Coronary artery (tissue), 2 donors: ENCODE data around the gene MAD1L1.

ENCODE experiments used
- DNase-seq: peaks from one replicate; pipeline ENCODE4 v3.0.0-alpha.2; 2017; ENCODE audit warnings: low spot score
- H3K27ac ChIP-seq, 2 donors: fragments of 200-600 bp; sonication (generic); one replicate each; pipeline ENCODE4 v1.5.1; 2016 to 2019
- H3K4me3 ChIP-seq: fragments of 200-600 bp; sonication (generic); 2 replicates; pipeline ENCODE4 v1.5.1; 2016; ENCODE audit warnings: mild to moderate bottlenecking, moderate library complexity
- TF ChIP-seq, protein P1 (sequence below): fragments of 200-600 bp; sonication (generic); IDR thresholded peaks from one replicate; pipeline ENCODE4 v1.5.1; 2019; ENCODE audit warnings: antibody characterized with exemption

Gene MAD1L1

DNA sequence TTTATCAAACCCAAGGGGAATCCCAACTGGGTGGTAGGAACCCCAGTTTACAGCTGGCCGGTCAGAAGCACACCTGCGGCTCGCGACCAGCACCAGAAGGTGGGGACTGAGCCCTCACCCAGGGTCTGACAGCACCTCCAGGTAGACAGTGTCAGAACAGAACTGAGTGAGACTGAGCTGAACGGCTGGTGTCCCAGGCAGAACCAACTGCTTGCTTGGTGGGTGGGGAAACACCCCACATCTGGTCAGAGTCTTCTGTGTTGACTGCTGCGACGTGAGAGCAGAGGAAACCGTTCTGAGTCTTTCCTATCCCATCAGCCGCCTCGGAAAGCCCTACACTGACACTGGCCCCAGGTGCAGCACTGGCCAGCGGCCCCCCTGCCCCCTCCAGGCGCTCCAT lies 160.7 kb downstream of the MAD1L1 start:
- H3K27ac ChIP-seq: no peak overlapping the region
- no peak for DNase-seq
- TF ChIP-seq, protein P1, sequence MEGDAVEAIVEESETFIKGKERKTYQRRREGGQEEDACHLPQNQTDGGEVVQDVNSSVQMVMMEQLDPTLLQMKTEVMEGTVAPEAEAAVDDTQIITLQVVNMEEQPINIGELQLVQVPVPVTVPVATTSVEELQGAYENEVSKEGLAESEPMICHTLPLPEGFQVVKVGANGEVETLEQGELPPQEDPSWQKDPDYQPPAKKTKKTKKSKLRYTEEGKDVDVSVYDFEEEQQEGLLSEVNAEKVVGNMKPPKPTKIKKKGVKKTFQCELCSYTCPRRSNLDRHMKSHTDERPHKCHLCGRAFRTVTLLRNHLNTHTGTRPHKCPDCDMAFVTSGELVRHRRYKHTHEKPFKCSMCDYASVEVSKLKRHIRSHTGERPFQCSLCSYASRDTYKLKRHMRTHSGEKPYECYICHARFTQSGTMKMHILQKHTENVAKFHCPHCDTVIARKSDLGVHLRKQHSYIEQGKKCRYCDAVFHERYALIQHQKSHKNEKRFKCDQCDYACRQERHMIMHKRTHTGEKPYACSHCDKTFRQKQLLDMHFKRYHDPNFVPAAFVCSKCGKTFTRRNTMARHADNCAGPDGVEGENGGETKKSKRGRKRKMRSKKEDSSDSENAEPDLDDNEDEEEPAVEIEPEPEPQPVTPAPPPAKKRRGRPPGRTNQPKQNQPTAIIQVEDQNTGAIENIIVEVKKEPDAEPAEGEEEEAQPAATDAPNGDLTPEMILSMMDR: no peak
- H3K4me3 ChIP-seq: no peak overlapping the region

DNA sequence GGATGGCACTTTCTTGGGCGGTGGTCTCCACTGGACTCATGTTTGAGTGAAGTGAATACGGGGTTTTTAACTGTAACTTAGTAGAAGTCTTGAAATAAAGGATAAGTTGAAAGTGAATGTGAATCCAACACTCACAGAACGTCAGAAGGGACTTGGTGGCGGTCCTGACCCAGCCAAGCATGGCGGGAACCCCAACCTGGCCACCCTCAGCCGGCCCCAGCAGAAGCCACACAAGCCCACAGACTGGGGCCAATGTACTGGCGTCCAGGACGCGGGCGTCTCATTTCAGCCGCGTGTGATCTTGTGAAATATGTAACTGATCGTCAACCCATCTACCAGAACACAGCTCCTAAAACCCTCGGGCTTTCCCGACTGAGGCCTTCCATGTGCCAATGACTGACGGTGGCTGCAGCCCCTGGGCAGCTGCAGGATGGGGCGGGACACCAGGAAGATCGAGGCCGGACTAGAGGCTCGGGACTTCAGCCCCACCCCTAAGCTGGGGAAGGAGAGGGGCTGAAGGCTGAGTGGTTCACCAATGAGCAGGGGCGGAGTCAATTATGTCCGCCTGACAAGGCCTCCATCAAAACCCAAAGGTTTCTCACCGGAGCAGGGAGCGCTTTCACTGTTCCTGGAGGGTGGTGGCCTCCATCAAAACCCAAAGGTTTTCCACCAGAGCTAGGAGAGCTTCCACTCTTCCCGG lies 161.5 kb downstream of the MAD1L1 start:
- no peak overlapping the region for H3K27ac ChIP-seq
- no peak overlapping the region for H3K4me3 ChIP-seq
- TF ChIP-seq, protein P1: no peak
- DNase-seq: no peak

- TF ChIP-seq, protein P1: no peak
- Histone ChIP-seq H3K27ac (no peak overlapping the region), H3K4me3 (no peak overlapping the region)
- no peak for DNase-seq
Measured at GRCh38 chr7:2070151-2070763, 162.5 kb downstream of the MAD1L1 start.

- TF ChIP-seq, protein P1: no peak
- no peak overlapping the region for H3K27ac ChIP-seq
- no peak for DNase-seq
- no peak overlapping the region for H3K4me3 ChIP-seq
Measured at GRCh38 chr7:2069472-2069860, 163.3 kb downstream of the MAD1L1 start.

DNA sequence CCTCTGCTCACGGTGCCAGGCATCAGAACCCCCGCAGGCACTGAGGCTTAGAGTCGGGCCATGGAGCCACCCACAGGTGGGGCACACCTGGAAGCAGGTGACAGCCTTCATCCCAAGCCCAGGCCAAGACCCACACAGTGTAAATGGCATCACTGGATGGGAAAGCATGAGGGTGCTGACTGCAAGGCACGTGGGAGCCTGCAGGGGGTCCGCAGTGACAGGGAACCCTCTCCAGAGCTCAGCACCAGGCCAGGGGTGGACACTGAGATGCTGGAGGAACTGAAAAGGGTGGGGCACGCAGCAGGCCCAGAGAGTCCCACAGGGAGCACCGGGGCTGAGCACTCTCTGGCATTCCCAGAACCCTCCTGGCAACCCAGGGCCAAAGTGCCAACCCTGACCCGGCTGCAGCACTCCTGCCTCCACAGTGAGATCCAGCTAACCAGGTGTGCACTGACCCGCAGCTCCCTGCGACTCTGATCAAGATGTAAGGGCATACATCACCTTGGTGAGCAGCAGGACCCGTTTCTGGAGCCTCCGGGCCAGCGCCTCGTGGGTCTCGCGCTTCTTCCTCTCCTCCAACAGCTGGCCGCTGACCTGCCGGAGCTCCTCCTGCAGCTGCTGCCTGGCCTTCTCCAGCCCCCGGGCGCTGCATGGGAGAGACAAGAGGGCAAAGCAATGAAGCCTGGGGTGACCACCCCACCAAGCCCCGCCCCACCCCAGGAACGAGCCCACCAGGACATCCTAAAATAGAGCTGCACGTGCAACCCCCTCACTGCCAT lies 163.9 kb downstream of the MAD1L1 start:
- no peak for DNase-seq
- TF ChIP-seq, protein P1: no peak
- no peak overlapping the region for H3K4me3 ChIP-seq
- H3K27ac ChIP-seq: no peak overlapping the region

DNA sequence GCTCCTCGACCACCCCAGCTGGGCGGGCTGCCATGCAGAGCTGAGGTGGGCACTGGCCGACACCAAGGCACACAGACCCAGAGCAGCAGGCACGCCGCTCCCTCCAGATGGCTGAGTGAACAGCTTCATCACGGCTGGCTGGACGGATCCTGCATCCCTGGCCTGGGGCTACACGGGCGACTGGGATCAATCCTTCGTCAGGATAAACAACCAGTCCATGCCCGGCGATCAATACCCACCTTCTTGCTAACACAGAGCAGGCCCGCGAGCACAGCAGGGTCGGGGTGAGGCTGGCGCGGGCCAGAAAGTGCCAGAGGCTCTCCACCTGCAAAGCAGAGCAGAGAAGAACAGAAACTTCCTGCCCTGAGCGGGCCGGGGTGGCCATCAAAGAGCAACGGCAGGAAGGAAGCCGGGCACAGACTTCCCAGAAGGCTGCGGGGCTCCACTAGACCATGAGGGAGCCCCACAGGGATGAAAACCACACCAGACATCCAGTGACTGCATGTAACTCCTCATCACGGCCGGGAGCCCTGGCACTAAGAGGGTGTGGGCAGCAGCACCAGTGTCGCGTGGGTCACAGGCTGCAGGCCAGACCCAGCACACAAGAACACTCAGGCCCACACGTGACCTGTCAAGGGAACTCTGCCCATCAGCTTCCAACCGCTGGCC lies 166.4 kb downstream of the MAD1L1 start:
- H3K4me3 ChIP-seq: no peak overlapping the region
- TF ChIP-seq, protein P1: no peak

More for the DNA sequence above, 166.4 kb downstream of the MAD1L1 start:
- H3K27ac ChIP-seq: no peak overlapping the region
- no peak for DNase-seq
